ENCODE data around the gene NR4A3. TPM values are rescaled to one million over a fixed set of nuclear protein-coding genes. Genes with fewer than 3 reads are reported as not detected.

The NR4A3 gene
- total RNA-seq, 1 experiment from 2014 or later, result 0.24 TPM

GRCh38 chr9:99863955-99864354 lies 42.3 kb downstream of the NR4A3 start:
- H4K91ac ChIP-seq (ENCODE audit: insufficient read length, low read depth, low read length), result no peak overlapping the region
- H3K14ac ChIP-seq (ENCODE audit: insufficient read depth, low read length), result no peak overlapping the region
- H3K79me1 ChIP-seq (ENCODE audit: insufficient read depth, low read depth, low read length, poor library complexity, severe bottlenecking), result no peaks in the 10 kb centered on the region
- no peak for DNase-seq
- H3K4me1 ChIP-seq (ENCODE audit: insufficient read depth, low read length), result peaks cover 11% of the 10 kb centered on the region; the same call in 1 of the 2 replicates
- H2BK5ac ChIP-seq (ENCODE audit: insufficient read length, low read length), result no peak overlapping the region
- no peak overlapping the region for H3K27ac ChIP-seq (ENCODE audit: insufficient read length, low read depth, low read length)
- TF ChIP-seq CTCF (conservative IDR thresholded peaks at IDR 0.05), result no peak
- H3K4ac ChIP-seq (ENCODE audit: low read depth, low read length), result no peak overlapping the region
- Mint-ChIP-seq H3K36me3 (ENCODE audit: insufficient read depth in 1 of 3, low read depth in 3 of 3) (no peaks in the 10 kb centered on the region), H3K4me1 (peaks cover 14 to 31% of the 10 kb centered on the region in 2 experiments), H3K27me3 (ENCODE audit: low read depth) (no peaks in the 10 kb centered on the region), H3K9me3 (no peaks in the 10 kb centered on the region), H3K4me3 (no peak overlapping the region), H3K27ac (no peak overlapping the region)
- H2BK20ac ChIP-seq (ENCODE audit: low read depth, low read length, poor library complexity, severe bottlenecking), result no peak overlapping the region
- no peaks in the 10 kb centered on the region for H4K20me1 ChIP-seq (ENCODE audit: control insufficient read depth, insufficient read depth, insufficient read length)
- no peak overlapping the region for H3K18ac ChIP-seq (ENCODE audit: insufficient read length, low read depth, low read length)
- no peak overlapping the region for H3K4me2 ChIP-seq (ENCODE audit: insufficient read depth, insufficient read length, low read length)
- no peak overlapping the region for H2BK12ac ChIP-seq (ENCODE audit: insufficient read length, low read depth, low read length)
- no peak overlapping the region for H2AFZ ChIP-seq (ENCODE audit: low read length)
- H4K5ac ChIP-seq (ENCODE audit: insufficient read length, low read depth, low read length), result no peak overlapping the region
- no peak overlapping the region for H2BK15ac ChIP-seq (ENCODE audit: low read depth, low read length)
- H3K27me3 ChIP-seq (ENCODE audit: insufficient read depth, low read length), result no peaks in the 10 kb centered on the region
- no peaks in the 10 kb centered on the region for H3K79me2 ChIP-seq (ENCODE audit: insufficient read depth, low read length)
- no peaks in the 10 kb centered on the region for H3K23me2 ChIP-seq (ENCODE audit: insufficient read length, low read depth, low read length, poor library complexity, severe bottlenecking)
- H3K23ac ChIP-seq (ENCODE audit: insufficient read length, low read depth, low read length), result no peak overlapping the region
- H3K56ac ChIP-seq (ENCODE audit: insufficient read length, low read depth, low read length), result no peak overlapping the region
- H3K9ac ChIP-seq (ENCODE audit: extremely low read depth, insufficient read length, low read length), result no peak overlapping the region
- H3T11ph ChIP-seq (ENCODE audit: low read length), result no peak overlapping the region
- no peak overlapping the region for H2BK120ac ChIP-seq (ENCODE audit: low read depth, low read length, poor library complexity, severe bottlenecking)
- H4K8ac ChIP-seq (replicated peaks; ENCODE audit: insufficient read length, low read depth, low read length), result no peak overlapping the region
- no CpG with 5 or more reads among the region's 2 CpGs for WGBS (ENCODE audit: extremely low coverage, insufficient read length, low lambda C conversion rate)
- H3K9me3 ChIP-seq (ENCODE audit: control insufficient read depth, low read depth, low read length), result no peaks in the 10 kb centered on the region
- no peak overlapping the region for H2AK5ac ChIP-seq (ENCODE audit: insufficient read length, low read length)

Data from H9 (cell line).